CD4-positive, alpha-beta T cell treated with Interleukin-2 at 100 ng/mL for 4 hours (primary cell): Measurements from ENCODE around the gene BHMT.
"Not testable (repeated sequence)": the region's sequence is repeated elsewhere in the genome, so short reads cannot be mapped to it uniquely, and the experiment has no call there.

Experiments used
- DNase-seq: peaks from one replicate; pipeline ENCODE4 v3.0.0-alpha.2; 2020; ENCODE audit warnings: low spot score

BHMT gene

GRCh38 chr5:79111960-79112702, 522 bp downstream of the BHMT start:
- no peak for DNase-seq

- no peak for DNase-seq
These were observed 1.1 kb downstream of the BHMT start for GRCh38 chr5:79112703-79113058.

- no peak for DNase-seq
These were observed 7.9 kb downstream of the BHMT start for GRCh38 chr5:79119486-79119885.

- DNase-seq, result no peak
These were observed 8.6 kb downstream of the BHMT start for GRCh38 chr5:79120221-79120620.

GRCh38 chr5:79122973-79123372, 11.4 kb downstream of the BHMT start:
- DNase-seq, result no peak

DNA sequence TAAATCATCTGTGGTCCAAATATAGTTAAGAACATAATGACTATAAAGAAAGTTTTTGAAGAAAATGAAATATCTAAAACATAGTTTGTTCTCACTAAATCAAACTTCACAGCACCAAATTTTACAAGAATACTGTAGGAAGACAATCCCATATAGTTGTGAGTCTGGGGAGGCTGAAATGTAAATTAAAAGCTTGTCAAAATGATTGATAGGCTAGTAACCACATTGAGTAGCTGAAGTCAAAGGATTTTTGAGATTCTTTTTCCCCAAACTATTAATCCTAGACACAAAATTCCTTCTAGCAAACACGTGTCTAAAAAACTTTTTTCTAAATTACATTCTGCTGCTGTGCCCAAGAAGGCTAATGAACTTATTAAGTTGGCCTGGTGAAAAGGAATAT, 13.0 kb downstream of the BHMT start:
- DNase-seq, result no peak

DNA sequence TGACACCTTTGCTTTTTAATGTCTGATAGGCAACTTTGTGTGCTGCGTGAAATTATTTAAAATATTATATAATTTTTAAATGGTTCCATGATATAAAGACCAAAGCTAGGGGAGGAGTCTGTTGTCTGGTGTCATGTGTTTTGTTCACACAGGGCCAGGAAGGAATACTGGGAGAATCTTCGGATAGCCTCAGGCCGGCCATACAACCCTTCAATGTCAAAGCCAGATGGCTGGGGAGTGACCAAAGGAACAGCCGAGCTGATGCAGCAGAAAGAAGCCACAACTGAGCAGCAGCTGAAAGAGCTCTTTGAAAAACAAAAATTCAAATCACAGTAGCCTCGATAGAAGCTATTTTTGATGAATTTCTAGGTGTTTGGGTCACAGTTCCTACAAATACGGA, 19.2 kb downstream of the BHMT start:
- DNase-seq, result no peak

DNA sequence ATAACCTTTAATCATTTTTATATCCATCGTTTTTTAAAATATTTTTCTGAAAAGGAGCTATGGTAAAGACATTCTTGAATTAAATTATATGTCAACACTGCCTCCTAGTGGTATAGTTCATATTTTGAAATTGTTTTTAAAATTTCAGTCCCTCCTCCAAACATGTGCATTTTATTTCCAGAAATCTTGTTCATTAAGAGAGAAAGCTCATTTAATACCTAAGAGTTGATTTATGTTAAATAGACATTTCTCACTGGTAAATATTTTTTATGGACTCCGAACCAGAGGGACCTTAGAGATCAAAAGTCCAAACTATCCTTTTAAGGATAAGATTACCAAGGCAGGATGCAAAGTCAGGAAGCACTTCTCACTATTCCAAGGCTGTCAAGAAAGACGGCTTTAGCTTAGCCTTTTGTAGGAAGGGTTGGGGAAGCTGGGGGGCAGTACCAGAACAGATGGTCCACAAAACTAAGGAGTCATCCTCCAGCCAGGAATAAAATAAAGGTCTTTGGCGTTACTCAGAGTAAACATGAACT, 21.6 kb downstream of the BHMT start:
- peak; percentile 53 for DNase-seq

DNA sequence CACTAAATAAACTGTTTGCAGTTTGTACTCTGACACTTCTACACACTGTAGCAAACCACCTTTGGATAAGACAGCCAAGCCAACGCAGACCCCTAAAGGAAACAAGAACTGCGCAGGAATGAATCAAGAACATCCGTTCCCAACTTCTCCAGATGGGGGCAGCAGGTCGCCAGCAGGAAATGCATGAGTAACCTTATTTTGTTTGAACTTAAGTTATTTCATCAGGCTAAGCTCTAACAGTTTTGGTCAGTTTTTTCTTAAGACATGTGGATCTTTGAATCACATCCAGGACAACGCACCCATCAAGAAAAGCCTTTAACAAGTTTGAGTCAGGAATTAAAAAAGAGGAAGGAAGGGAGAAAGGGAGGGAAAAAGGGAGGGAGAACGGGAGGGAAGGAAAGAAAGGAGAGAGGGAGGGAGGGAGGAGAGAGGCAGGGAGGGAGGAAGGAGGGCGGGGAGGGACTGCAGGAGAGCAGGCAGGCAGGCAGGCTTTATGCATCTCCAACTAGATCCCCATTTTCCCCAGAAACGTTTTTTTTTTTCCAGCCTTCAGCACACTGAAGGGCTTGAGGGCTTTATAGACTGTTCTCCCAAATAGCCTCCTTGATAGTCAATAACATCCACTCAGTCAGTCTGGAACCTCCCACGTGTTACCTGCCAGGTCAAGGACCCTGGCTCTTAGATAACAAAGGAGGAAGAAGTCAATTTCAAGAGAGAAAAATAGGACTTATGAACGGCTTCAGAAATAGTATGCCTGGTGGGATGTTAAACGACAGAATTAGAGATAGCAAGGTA, 22.2 kb downstream of the BHMT start:
- peak; percentile 65 for DNase-seq

GRCh38 chr5:79135790-79136553, 24.4 kb downstream of the BHMT start:
- no peak for DNase-seq

DNA sequence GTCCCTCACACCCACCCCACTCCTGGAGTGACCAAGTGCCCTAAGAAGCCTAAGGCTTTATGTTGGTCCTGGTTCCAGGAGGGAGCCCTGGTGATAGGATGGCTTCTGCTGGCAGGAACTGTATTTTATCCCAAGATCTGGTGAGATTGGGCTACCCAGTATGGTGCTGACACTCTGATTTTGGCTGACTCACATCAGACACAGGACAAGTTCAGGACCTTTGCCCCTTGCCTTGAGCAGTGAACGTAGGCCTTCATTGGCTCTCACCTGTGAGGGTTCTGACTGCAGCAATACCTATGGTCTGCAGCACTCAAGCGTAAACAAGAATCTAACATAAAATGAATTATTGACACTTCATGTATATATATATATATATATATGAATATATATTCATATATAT, 25.0 kb downstream of the BHMT start:
- no peak for DNase-seq

DNA sequence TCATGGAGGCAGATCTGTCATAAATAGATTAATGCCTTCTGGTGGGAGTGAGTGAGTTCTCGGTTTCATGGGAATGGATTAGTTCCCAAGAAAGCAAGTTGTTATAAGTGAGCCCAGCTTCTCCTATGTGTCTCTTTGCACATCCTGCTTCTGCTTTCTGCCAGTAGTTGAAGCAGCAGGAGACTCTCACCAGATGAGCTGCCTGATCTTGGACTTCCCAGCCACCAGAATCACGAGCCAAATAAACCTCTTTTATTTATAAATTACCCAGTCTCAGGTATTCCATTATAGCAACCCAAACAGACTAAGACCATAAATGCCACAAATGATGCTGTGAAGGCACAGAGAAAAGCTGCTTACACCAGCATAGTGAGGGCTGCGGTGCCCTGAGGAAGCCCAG, 28.9 kb downstream of the BHMT start:
- no peak for DNase-seq

DNA sequence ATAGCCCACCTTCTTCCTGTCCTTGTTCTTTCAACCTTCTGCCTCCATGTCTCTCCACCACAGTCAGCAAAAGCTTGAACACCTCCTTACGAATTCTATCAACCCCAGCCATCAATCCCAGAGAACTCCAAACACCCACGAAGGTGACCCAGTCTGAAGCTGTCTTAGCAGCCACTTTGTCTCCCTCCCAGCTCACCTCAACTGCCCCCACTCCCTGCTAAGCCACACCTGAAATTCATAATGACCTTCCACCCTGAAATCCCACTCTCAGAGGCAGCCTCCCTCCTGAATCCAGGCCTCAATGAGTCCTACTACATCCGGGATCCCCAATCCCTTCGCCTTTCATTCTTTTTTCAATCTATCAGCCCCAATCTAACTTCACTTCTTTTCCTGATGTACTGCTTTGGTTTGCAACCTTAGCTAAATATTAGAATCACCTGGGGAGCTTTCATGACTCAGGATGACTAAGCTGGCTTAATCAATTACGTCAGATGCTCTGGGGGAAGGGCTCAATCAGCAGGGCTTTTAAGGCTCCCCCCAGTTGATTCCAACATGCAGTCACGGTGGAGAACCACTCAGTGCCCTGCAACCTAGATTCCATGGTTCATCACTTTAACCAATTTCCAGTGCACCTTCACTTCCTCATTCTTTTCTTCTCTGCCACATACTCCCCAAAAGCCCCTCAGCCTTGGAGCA, 32.2 kb downstream of the BHMT start:
- no peak for DNase-seq

- DNase-seq, result no peak
These were observed 35.5 kb downstream of the BHMT start for GRCh38 chr5:79147076-79147475.

GRCh38 chr5:79149433-79149832, 37.8 kb downstream of the BHMT start:
- DNase-seq, result no peak

- DNase-seq, result no peak
These were observed 40.5 kb downstream of the BHMT start for GRCh38 chr5:79151942-79152671.

DNA sequence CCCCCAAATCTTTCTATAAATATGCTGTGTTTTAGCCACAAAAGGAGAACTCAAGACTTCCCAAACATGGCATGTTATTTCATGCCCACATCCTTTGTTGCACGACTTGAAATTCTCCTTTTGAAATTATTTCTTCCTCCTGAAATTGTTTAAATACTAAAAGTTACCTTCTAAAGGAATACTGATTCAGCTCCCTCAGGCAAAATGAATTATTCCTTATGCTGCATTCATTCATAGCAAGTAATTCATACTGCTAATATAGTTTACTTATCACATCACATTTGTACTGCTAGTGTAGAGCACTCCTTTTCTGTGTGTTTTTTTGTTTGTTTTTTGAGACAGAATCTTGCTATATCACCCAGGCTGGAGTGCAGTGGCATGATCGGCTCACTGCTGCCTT, 45.7 kb downstream of the BHMT start:
- no peak for DNase-seq

- not testable (repeated sequence) for DNase-seq
These were observed 50.0 kb downstream of the BHMT start for GRCh38 chr5:79161647-79162046.

- no peak for DNase-seq
These were observed 56.4 kb downstream of the BHMT start for GRCh38 chr5:79168031-79168430.

- no peak for DNase-seq
These were observed 59.1 kb downstream of the BHMT start for GRCh38 chr5:79170661-79171060.

DNA sequence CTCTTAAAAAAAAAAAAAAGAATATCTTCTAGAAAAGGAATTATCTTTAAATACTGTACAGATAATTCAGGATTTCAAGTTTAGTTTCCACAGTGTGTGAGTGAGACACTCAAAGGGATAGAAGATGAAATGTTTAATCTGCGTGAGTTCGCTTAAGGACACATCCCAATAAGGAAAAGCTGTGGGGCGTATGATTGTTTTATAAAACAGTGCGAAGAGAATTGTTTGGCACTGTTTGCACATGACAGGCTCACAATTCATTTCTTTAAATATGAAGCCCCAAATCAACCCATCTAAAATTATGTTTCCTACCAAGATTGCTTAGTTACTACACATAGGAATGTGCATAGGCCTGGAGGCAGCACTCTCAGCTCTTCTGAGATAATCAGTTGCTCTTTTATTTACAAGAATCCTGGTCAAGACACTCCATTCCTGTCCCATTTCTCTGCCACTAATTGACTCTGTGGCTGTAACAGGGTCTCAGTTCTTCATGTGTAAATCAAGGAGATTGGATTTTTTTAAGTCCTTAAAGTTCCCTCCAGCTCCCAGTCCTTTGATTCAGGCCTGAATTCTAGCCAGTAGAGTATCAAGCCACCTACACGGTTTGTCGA, 60.1 kb downstream of the BHMT start:
- no peak for DNase-seq
